OCI-M1 (cell line): Measurements from ENCODE around the gene ZNF253.
"Not testable (repeated sequence)": the region's sequence is repeated elsewhere in the genome, so short reads cannot be mapped to it uniquely, and the experiment has no call there.

ENCODE experiments used
- DNase-seq: peaks from one replicate; lab custom pipeline; 2025; lab: John Stamatoyannopoulos, UW

ZNF253 gene

DNA sequence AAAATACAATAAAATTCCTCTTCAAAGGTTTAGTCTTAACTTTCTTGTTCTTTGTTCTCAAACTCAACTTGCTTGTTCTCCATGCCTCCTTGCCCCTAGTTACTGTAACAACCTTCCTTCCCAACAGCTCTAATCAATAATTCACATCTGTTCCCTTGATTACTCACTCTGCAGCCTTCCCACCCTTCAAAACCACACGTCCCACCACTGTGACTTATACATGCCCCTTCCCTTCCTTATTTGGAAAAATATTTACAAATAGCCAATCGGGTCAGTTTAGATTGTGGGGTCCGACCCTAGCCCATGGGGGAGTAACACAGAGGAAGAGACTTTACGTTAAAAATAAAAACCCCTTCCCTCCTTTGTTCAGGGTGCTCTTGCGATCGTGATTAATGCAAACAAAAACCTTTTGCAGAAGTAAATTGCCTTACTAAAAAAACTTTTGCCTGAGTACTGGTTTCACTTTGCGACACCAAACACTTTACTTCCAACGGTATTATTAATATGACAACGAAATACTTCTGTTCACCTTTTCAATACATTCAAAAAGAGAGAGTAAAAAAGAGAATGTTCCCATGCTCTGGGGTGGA lies 34.6 kb downstream of the ZNF253 start:
- DNase-seq = peak; percentile 93

GRCh38 chr19:19900729-19901444 lies 35.2 kb downstream of the ZNF253 start, which contains the start of gene ZNF93:
Gene ZNF93, plus strand, starts transcription at chr19:19900946. Its CDS starts 143 bp downstream, at chr19:19901089.
- peak; percentile 98 for DNase-seq

DNA sequence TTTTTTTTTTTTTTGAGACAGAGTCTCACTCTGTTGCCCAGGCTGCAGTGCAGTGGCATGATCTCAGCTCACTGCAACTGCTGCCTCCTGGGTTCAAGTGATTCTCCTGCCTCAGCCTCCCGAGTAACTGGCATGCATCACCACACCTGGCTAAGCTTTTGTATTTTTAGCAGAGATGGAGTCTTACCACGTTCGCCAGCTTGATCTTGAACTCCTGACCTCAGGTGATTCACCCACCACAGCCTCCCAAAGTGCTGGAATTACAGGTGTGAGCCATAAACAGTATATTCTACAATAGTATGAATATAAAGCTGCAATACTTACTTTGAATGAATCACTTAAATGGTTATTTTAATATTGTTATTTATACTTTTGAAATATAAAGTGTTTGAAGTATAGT lies 41.9 kb downstream of the ZNF253 start:
- not testable (repeated sequence) for DNase-seq

- DNase-seq = no peak
Measured at GRCh38 chr19:19909654-19910053, 44.0 kb downstream of the ZNF253 start.

GRCh38 chr19:19911150-19911549 lies 45.5 kb downstream of the ZNF253 start:
- DNase-seq = no peak

- no peak for DNase-seq
Measured at GRCh38 chr19:19914596-19914995, 48.9 kb downstream of the ZNF253 start.

DNA sequence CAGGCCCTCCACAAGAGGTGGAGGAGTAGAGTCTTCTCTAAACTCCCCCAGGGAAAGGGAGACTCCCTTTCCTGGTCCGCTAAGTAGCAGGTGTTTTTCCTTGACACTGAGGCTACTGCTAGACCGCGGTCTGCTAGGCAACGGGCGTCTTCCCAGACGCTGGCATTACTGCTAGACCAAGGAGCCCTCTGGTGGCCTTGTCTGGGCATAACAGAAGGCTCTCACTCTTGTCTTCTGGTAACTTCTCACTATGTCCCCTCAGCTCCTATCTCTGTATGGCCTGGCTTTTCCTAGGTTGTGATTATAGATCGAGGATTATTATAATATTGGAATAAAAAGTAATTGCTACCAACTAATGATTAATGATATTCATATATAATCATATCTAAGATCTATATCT lies 64.7 kb downstream of the ZNF253 start:
- DNase-seq = peak; percentile 18

GRCh38 chr19:19933432-19934314 lies 68.0 kb downstream of the ZNF253 start:
- not testable (repeated sequence) for DNase-seq

GRCh38 chr19:19937403-19937802 lies 71.7 kb downstream of the ZNF253 start:
- DNase-seq = no peak

DNA sequence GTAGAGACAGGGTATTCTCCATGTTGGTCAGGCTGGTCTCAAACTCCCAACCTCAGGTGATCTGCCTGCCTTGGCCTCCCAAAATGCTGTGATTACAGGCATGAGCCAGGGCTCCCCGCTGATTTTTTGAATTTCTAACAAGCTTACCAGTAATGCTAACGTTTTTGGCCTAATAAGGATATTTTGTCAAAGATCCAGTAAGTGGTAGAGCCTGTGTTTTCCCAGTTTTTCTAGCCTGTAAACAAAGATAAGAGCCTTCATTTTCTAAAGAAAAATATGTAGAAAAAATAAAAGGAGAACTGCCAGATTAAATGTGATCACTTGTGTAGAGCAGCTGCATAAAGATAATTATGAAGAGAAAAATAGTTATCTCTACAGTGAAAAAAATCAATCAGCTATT lies 72.8 kb downstream of the ZNF253 start:
- DNase-seq = no peak

DNA sequence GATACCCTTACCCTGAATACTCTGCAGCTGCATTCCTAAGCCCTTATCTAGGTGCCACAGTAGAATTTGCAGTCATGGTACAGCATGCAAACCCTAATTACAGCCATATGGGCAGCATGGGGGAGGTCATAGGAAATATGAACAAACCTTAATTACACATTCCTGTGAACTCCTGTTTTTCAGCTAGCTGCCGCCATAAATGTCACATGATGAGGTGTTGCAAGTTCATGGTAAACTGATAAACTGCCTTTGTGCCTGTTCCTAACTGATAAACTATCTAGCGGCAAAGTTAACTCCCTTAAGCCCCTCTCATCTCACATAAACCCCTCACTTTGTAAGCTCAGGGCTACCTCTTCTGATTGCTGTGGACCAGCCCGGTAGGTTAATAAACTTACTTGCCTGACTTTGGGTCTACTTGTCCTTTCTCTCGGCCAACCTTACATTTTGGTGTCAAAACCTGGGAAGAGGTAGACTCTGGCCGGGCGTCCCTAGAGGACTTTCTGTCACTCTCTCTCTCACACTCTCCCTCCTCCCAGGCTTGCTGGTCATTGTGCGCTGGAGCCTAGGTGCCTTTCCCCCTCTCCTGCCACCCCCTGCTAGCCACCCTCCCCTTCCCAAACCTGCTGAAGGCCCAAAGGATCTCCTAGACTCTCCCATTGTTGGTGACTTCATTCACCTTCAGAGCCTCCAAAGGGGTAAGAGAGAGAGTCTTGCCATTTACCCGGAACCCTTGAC lies 78.3 kb downstream of the ZNF253 start:
- DNase-seq = peak; percentile 91
